ENCODE results near the gene PTPRZ1. TPM values are rescaled to one million over a fixed set of nuclear protein-coding genes. Genes with fewer than 3 reads are reported as not detected.

The PTPRZ1 gene
- polyA plus RNA-seq, 3 donors = 2.7 to 3.9 (median 3.0) TPM

DNA sequence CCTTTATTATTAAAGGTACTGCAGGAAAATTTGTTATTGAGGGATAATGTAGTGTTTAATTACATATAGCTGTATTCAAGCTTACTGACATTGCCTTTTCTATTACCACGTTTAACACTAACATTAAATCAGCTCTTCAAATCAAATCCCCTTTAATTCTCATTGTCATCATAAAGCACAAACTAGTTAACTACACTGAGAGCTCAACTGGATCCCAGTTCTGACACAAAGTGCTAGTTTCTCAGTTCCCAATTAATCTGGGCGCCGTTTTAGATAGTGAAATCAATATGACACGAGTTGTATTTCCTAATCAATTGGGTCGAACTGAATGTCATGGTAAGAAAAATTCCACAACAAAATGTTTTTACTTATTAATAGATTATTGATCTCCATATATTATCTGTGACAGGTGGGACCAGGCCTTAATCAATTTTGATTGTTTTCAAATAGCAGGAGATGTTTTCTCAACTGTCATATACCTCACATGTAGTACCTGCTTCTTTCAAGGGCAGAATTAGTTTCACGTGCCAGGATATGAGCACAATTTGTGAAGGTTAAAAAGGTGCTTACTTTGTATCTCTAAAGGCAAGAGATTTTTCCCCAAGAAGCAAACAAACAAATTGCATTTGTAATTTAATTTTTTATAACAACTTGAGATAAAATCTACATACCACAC is 200.1 kb downstream of the PTPRZ1 start:
- no peak for DNase-seq (ENCODE audit: extremely low read depth in 1 of 11, low read depth in 9 of 11, low spot score in 4 of 11)

DNA sequence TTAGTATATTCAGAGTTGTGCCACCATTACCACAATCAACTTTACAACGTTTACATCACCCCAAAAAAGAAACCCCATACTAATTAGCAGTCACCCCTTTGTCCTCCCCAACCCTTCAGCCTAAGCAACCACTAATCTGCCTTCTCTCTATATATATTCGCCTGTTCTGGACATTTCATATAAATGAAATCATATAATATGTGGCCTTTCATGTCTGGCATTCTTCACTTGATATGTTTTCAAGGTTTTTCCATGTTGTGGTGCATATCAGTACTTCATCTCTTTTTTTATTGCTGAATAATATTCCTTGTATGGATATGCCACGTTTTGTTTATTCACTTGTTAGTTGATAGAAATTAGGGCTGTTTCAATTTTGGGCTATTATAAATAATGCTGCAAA is 200.7 kb downstream of the PTPRZ1 start:
- DNase-seq (ENCODE audit: extremely low read depth in 1 of 11, low read depth in 9 of 11, low spot score in 4 of 11) = no peak

DNA sequence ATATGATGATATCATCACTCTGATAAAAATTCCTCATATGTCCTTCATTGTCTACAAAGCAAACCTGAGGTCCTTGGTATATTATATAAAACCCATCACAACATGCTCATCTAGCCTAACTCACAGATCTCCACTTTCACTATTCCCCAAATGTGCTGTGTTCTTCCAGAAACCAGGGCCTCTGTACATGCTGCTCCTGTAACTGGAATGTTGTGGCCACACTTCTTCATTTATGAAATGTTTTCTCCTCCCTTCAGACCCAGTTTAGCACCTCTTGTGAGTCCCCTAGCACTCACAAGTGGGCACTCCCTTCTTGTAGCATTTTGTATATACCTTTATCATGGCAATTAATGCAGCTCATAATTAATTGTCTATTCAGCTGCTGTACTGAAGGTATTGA is 209.2 kb downstream of the PTPRZ1 start:
- DNase-seq (ENCODE audit: extremely low read depth in 1 of 11, low read depth in 9 of 11, low spot score in 4 of 11) = no peak

DNA sequence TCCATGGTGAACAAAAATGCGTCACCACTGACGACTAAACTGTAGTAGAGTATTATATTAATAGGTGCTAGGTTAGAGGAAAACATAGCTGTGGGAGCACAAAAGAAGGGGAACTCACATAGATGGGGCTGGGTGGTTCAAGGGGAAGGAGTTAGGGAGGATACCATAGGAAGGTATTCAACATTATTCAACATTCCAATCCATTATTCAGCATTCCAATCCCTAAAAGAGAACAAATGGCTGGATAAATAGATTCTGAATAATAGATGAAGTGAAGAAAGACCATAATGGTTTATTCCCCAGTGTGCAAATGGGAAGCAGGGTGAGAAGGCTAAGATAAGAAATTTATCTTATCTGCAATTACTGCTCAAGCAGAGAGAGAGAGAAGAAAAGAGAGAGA is 209.7 kb downstream of the PTPRZ1 start:
- DNase-seq (ENCODE audit: extremely low read depth in 1 of 11, low read depth in 9 of 11, low spot score in 4 of 11) = no peak

DNA sequence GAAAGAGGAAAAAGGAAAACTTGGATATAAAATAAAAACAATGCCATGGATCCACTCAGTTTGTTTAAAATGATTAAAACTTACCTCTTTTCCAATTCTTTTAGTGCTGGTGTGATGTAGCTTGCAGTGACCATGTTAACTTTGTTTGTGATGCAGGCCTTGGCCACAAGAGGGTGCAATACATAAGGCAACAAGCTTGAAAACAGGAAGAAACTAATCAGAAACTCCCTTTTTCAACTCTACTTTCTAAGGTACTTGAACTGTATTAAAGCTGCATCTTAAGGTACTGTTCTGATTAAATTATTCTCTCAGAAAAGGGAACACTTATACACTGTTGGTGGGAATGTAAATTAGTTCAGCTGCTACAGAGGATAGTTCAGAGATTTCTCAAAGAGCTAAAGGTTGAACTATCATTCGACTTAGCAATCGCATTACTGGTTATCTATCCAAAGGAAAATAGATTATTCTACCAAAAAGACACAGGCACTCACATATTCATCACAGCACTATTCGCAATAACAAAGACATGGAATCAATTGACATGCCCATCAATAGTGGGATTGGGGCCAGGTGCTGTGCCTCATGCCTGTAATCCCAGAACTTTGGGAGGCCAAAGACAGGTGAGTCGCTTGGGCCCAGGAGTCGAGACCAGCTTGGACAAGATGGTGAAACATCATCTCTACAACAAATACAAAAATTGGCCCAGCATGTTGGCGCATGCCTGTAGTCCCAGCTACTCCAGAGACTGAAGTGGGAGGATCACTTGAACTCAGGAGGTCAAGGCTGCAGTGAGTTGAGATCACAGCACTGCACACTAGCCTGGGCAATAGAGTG is 220.2 kb downstream of the PTPRZ1 start:
- DNase-seq (ENCODE audit: extremely low read depth in 1 of 11, low read depth in 9 of 11, low spot score in 4 of 11) = peak; percentile 31 to 63 (median 47)

DNA sequence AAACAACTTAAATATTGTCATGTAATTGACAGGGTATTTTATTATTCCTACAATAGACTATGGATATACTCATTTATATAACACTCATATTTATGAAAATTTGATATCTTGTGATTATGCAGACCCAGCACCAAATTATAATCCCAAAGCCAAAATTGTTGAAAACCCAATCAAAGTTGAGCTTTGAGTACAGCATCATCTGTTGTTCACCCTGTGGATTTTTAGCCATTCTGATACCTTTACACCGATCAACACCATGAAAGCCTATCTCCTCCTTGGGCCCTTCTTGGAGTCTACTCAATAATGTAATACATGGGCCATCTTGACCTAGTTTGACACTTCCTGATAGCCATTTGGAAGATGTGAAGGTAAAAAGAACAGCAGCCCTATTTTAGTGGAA is 221.6 kb downstream of the PTPRZ1 start:
- DNase-seq (ENCODE audit: extremely low read depth in 1 of 11, low read depth in 9 of 11, low spot score in 4 of 11) = no peak

DNA sequence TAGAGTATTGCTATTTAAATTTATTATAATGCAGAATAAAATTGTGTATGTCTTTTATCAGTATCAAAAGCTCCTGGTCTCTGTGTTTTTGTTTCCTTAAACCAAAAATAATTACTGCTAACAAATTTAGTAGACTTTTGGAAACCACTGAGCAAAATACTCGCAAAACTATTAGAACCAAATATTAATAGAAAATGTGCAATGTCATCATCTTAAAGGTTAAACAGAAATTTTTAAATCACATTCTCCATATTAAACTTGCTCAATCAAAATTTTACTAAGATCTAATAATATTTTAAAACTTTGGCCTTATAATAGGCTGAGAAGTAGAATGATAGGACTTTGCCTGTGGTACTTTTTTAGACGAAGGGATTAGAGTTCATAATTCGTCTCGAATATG is 222.7 kb downstream of the PTPRZ1 start:
- DNase-seq (ENCODE audit: extremely low read depth in 1 of 11, low read depth in 9 of 11, low spot score in 4 of 11) = no peak

DNA sequence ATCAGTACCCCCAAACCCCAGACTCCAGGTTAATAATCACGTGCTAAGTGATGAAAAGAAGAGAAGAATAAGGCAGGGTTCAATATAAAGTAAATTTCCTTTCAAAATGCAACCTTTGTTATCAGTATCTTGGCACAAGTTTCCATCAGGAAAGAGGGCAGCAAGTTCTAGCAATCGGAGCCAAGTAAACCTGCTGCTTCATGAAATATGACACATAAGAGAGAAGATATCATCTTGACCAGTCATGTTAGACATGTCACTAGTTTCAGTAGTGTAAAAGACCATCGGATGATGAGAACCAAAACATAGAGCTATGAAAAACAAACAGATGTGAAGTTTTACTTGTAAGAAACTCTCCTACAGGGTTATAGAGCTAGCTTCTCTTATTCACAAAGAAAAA is 227.1 kb downstream of the PTPRZ1 start:
- DNase-seq (ENCODE audit: extremely low read depth in 1 of 11, low read depth in 9 of 11, low spot score in 4 of 11) = no peak

DNA sequence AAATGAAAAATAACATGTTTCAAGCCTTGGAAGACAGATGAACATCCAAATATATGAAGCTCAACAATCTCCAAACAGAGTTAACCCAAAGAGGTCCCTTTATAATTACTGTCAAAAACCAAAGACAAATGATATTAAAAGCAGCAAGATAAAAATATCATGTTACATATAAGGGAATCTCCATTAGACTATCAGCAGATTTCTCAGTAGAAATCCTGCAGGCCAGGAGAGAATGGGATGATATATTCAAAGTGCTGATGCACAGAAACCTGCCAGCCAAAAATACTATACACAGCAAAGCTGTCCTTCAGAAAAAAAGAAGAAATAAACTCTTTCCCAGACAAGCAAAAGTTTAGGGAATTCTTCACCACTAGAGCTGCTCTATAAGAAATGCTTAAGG is 230.1 kb downstream of the PTPRZ1 start:
- DNase-seq (ENCODE audit: extremely low read depth in 1 of 11, low read depth in 9 of 11, low spot score in 4 of 11) = no peak

Measured in renal cortex interstitium (tissue), 11 donors.